HCT116 (cell line): ENCODE data around the gene LRRC52. TPM values are rescaled to one million over a fixed set of nuclear protein-coding genes. Genes with fewer than 3 reads are reported as not detected.
A peak's percentile ranks its signal among the peaks of the same experiment; 100 is the strongest.

ENCODE experiments used
- ATAC-seq: fragments of 200-7000 bp; cut with Tn5 transposase; 2 replicates; pipeline ENCODE4 v1.9.1; 2020; ENCODE audit warnings: mild to moderate bottlenecking, moderate library complexity
- BruUV-seq: library from RNA; stranded (reverse); fragments of 400-500 nt; replicated peaks from 2 replicates; lab custom pipeline; 2021; lab: Mats Ljungman, UMichigan
- CTCF ChIA-PET: fragments of 300-600 bp; sonication (Branson Sonifier 250); formaldehyde crosslinking; loops from one replicate; lab custom pipeline; 2021; ENCODE audit warnings: antibody characterized with exemption; lab: Charles Lee
- POLR2A ChIA-PET: fragments of 300-600, 350-600 bp; sonication (Branson Sonifier 250); formaldehyde crosslinking; loops from one replicate; lab custom pipeline; 2021; ENCODE audit warnings: antibody characterized with exemption; lab: Charles Lee
- RAD21 ChIA-PET, 2 experiments: fragments of 300-600 bp; sonication (Branson Sonifier 250); formaldehyde crosslinking; loops; one replicate each; lab custom pipeline; 2023; ENCODE audit warnings: low total read pairs in 2 of 2; ENCODE audit not compliant: uncharacterized antibody in 2 of 2, unreplicated experiment in 2 of 2, low non-redundant PET in 1 of 2; lab: Charles Lee
- DNase-seq: peaks from one replicate; pipeline ENCODE4 v3.0.0-alpha.2; 2010; ENCODE audit warnings: low read depth, low spot score
- H2AFZ ChIP-seq: fragments of 200-600 bp; shearing (Covaris generic), sonication (generic); 2 replicates; pipeline ENCODE4 v1.6.1; 2017; ENCODE audit warnings: low read depth, mixed run types, mixed read lengths, antibody characterized with exemption, low read length; ENCODE audit not compliant: poor library complexity, severe bottlenecking
- H3K27ac ChIP-seq: 2 replicates; pipeline ENCODE4 v1.5.1; 2012; ENCODE audit warnings: low read depth, low read length
- H3K27me3 ChIP-seq: fragments of 200-600 bp; sonication (generic); 2 replicates; pipeline ENCODE4 v1.6.1; 2016; ENCODE audit warnings: mixed run types, low read length, mixed read lengths; ENCODE audit not compliant: insufficient read depth
- H3K36me3 ChIP-seq, 2 experiments: fragments of 200-500 bp in 1 of 2; fragments of 200-600 bp in 1 of 2; sonication (Bioruptor generic) in 1 of 2; sonication (generic) in 1 of 2; 2 replicates each; pipeline versions ENCODE4 v1.5.1 to v1.6.1; 2014 to 2016; ENCODE audit warnings: low read length in 2 of 2, inconsistent platforms in 1 of 2, mixed read lengths in 1 of 2, mixed run types in 1 of 2; ENCODE audit not compliant: insufficient read depth in 2 of 2, control insufficient read depth in 1 of 2
- H3K4me1 ChIP-seq, 2 experiments: fragments of 200-600 bp in 1 of 2; sonication (generic) in 1 of 2; 2 replicates each; pipeline versions ENCODE4 v1.5.1 to v1.6.1; 2012 to 2017; ENCODE audit warnings: low read length in 2 of 2, inconsistent platforms in 1 of 2, mild to moderate bottlenecking in 1 of 2, mixed read lengths in 1 of 2, mixed run types in 1 of 2, moderate library complexity in 1 of 2; ENCODE audit not compliant: insufficient read depth in 2 of 2, control insufficient read depth in 1 of 2
- H3K4me2 ChIP-seq: fragments of 200-600 bp; sonication (generic); 2 replicates; pipeline ENCODE4 v1.6.1; 2017; ENCODE audit warnings: mixed run types, low read length, mixed read lengths
- H3K4me3 ChIP-seq, 2 experiments: fragments of 200-600 bp in 1 of 2; sonication (generic) in 1 of 2; replicated peaks in 1 of 2; 2 replicates each; pipeline ENCODE4 v1.5.1; 2011 to 2016; ENCODE audit warnings: low read length in 2 of 2, control low read depth in 1 of 2, low read depth in 1 of 2, mild to moderate bottlenecking in 1 of 2, mixed read lengths in 1 of 2, mixed run types in 1 of 2
- H3K79me2 ChIP-seq: fragments of 200-600 bp; sonication (generic); 2 replicates; pipeline ENCODE4 v1.6.1; 2017; ENCODE audit warnings: mild to moderate bottlenecking, mixed run types, low read length, moderate library complexity, mixed read lengths; ENCODE audit not compliant: insufficient read depth
- H3K9ac ChIP-seq: fragments of 200-600 bp; sonication (generic); 2 replicates; pipeline ENCODE4 v1.6.1; 2016; ENCODE audit warnings: low read length, mixed read lengths
- H3K9me2 ChIP-seq: fragments of 200-600 bp; sonication (generic), shearing (Covaris generic); 2 replicates; pipeline ENCODE4 v1.6.1; 2017; ENCODE audit warnings: mixed run types, mild to moderate bottlenecking, moderate library complexity; ENCODE audit not compliant: insufficient read depth
- H3K9me3 ChIP-seq, 2 experiments: fragments of 200-500 bp in 1 of 2; fragments of 200-600 bp in 1 of 2; sonication (Bioruptor generic) in 1 of 2; sonication (generic) in 1 of 2; 2 replicates each; pipeline ENCODE4 v1.6.1; 2014 to 2017; ENCODE audit warnings: low read length in 2 of 2, mixed read lengths in 2 of 2, inconsistent platforms in 1 of 2, low read depth in 1 of 2, mild to moderate bottlenecking in 1 of 2, mixed run types in 1 of 2, moderate library complexity in 1 of 2; ENCODE audit not compliant: control insufficient read depth in 1 of 2, insufficient read depth in 1 of 2
- H4K20me1 ChIP-seq: fragments of 200-600 bp; sonication (generic), shearing (Covaris generic); 2 replicates; pipeline ENCODE4 v1.6.1; 2017; ENCODE audit warnings: mixed run types, mild to moderate bottlenecking, moderate library complexity; ENCODE audit not compliant: insufficient read depth
- CBX3 ChIP-seq: IDR thresholded peaks from 2 replicates; pipeline ENCODE4 v1.6.1; 2012; ENCODE audit warnings: low read depth
- CEBPB ChIP-seq: IDR thresholded peaks from 2 replicates; pipeline ENCODE4 v1.6.1; 2012; ENCODE audit warnings: low read depth
- CTCF ChIP-seq, 3 experiments: fragments of 200-600 bp in 1 of 3; sonication (generic) in 1 of 3; IDR thresholded peaks in 2 of 3; conservative IDR thresholded peaks in 1 of 3; 2 replicates each; pipeline ENCODE4 v1.5.1; 2012 to 2017; ENCODE audit warnings: low read depth in 2 of 3, low read length in 2 of 3, antibody characterized with exemption in 1 of 3, borderline replicate concordance in 1 of 3, control low read depth in 1 of 3, mild to moderate bottlenecking in 1 of 3, mixed read lengths in 1 of 3, mixed run types in 1 of 3, moderate library complexity in 1 of 3; ENCODE audit not compliant: insufficient read depth in 1 of 3
- ELF1 ChIP-seq: IDR thresholded peaks from 2 replicates; pipeline ENCODE4 v1.6.1; 2012; ENCODE audit warnings: low read depth, borderline replicate concordance
- EZH2 ChIP-seq: fragments of 200-600 bp; sonication (generic); IDR thresholded peaks from 2 replicates; pipeline ENCODE4 v1.6.1; 2017; ENCODE audit warnings: antibody characterized with exemption, mixed run types
- EZH2phosphoT487 ChIP-seq: fragments of 200-600 bp; IDR thresholded peaks from 2 replicates; pipeline ENCODE4 v1.6.1; 2018; ENCODE audit warnings: antibody characterized with exemption, borderline replicate concordance
- FOSL1 ChIP-seq: IDR thresholded peaks from 2 replicates; pipeline ENCODE4 v1.6.1; 2012; ENCODE audit warnings: low read depth
- JUND ChIP-seq: IDR thresholded peaks from 2 replicates; pipeline ENCODE4 v1.6.1; 2012
- MAX ChIP-seq: IDR thresholded peaks from 2 replicates; pipeline ENCODE4 v1.6.1; 2012
- POLR2A ChIP-seq: IDR thresholded peaks from 2 replicates; pipeline ENCODE4 v1.7.0; 2011; ENCODE audit warnings: borderline replicate concordance; ENCODE audit not compliant: insufficient read depth, insufficient read length; ENCODE audit errors: extremely low read depth
- POLR2AphosphoS5 ChIP-seq: IDR thresholded peaks from 2 replicates; pipeline ENCODE4 v1.6.1; 2011; ENCODE audit warnings: mild to moderate bottlenecking, low read depth, low read length, moderate library complexity
- REST ChIP-seq: IDR thresholded peaks from 2 replicates; pipeline ENCODE4 v1.6.1; 2012; ENCODE audit warnings: low read depth
- SIN3A ChIP-seq: IDR thresholded peaks from 2 replicates; pipeline ENCODE4 v1.6.1; 2012; ENCODE audit warnings: low read depth
- SP1 ChIP-seq: IDR thresholded peaks from 2 replicates; pipeline ENCODE4 v1.6.1; 2012; ENCODE audit warnings: low read depth
- SRF ChIP-seq: IDR thresholded peaks from 2 replicates; pipeline ENCODE4 v1.6.1; 2012; ENCODE audit warnings: low read depth
- YY1 ChIP-seq: IDR thresholded peaks from 2 replicates; pipeline ENCODE4 v1.6.1; 2011; ENCODE audit warnings: low read length, low read depth, moderate library complexity, mild to moderate bottlenecking; ENCODE audit not compliant: insufficient replicate concordance; ENCODE audit errors: extremely low read depth
- ZFX ChIP-seq: fragments of 450-650 bp; IDR thresholded peaks from 2 replicates; pipeline ENCODE4 v1.6.1; 2017
- ZNF274 ChIP-seq: fragments of 200-500 bp; sonication (Bioruptor generic); IDR thresholded peaks from 2 replicates; pipeline ENCODE4 v1.6.1; 2014; ENCODE audit warnings: mild to moderate bottlenecking, low read depth, low read length, inconsistent platforms
- intact Hi-C: fragments of 100-400 bp; cut with micrococcal nuclease; formaldehyde crosslinking; loops from 2 replicates; pipeline ENCODE4 v1.10.0; 2022
- total RNA-seq: library from RNA; stranded (reverse); gene quantifications from one replicate; pipeline ENCODE4 v1.2.1, GENCODE V29; 2021; ENCODE audit not compliant: unreplicated experiment
- TF ChIP-seq, protein P1 (sequence below): IDR thresholded peaks from 2 replicates; pipeline ENCODE4 v1.6.1; 2011; ENCODE audit warnings: mild to moderate bottlenecking, low read length, moderate library complexity; ENCODE audit not compliant: insufficient replicate concordance; ENCODE audit errors: extremely low read depth
- TF ChIP-seq, protein P2 (sequence below): IDR thresholded peaks from 2 replicates; pipeline ENCODE4 v1.6.1; 2012

Gene LRRC52
- total RNA-seq, 1 experiment from 2014 or later, result not detected

GRCh38 chr1:165539306-165539705 is 4.5 kb upstream of the LRRC52 start:
- POLR2A ChIA-PET, result no interaction called here
- Histone ChIP-seq H2AFZ (no peak overlapping the region), H3K79me2 (no peaks in the 10 kb centered on the region), H3K9ac (no peak overlapping the region), H3K4me3 (no peak overlapping the region), H3K9me2 (no peaks in the 10 kb centered on the region), H3K4me1 (peaks cover 0 to 8% of the 10 kb centered on the region in 2 experiments; a peak in 1 of 4 replicates), H4K20me1 (no peaks in the 10 kb centered on the region)
- CTCF ChIA-PET, result no interaction called here
- RAD21 ChIA-PET, result no interaction called here
- BruUV-seq, result no TSS peak
- TF ChIP-seq POLR2A (no peak), SRF (no peak), REST (no peak), CTCF (IDR thresholded peaks at IDR 0.05 in 2 of 3, conservative IDR thresholded peaks at IDR 0.05 in 1 of 3; ENCODE audit: borderline replicate concordance in 1 of 3, insufficient read depth in 1 of 3, low read depth in 2 of 3, low read length in 2 of 3) (no peak), MAX (no peak), JUND (no peak), SP1 (no peak), ZNF274 (no peak), EZH2phosphoT487 (no peak), CEBPB (no peak), ELF1 (no peak), POLR2AphosphoS5 (no peak), ZFX (no peak), SIN3A (no peak), CBX3 (no peak), EZH2 (no peak), FOSL1 (no peak), YY1 (no peak)
- TF ChIP-seq, protein P1, sequence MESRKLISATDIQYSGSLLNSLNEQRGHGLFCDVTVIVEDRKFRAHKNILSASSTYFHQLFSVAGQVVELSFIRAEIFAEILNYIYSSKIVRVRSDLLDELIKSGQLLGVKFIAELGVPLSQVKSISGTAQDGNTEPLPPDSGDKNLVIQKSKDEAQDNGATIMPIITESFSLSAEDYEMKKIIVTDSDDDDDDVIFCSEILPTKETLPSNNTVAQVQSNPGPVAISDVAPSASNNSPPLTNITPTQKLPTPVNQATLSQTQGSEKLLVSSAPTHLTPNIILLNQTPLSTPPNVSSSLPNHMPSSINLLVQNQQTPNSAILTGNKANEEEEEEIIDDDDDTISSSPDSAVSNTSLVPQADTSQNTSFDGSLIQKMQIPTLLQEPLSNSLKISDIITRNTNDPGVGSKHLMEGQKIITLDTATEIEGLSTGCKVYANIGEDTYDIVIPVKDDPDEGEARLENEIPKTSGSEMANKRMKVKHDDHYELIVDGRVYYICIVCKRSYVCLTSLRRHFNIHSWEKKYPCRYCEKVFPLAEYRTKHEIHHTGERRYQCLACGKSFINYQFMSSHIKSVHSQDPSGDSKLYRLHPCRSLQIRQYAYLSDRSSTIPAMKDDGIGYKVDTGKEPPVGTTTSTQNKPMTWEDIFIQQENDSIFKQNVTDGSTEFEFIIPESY, result no peak
- TF ChIP-seq, protein P2, sequence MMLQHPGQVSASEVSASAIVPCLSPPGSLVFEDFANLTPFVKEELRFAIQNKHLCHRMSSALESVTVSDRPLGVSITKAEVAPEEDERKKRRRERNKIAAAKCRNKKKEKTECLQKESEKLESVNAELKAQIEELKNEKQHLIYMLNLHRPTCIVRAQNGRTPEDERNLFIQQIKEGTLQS, result no peak
- TF ChIP-seq, all 23 proteins: peak for 0
- Histone ChIP-seq H3K27me3 (peaks cover 18% of the 10 kb centered on the region; the same call in 1 of the 2 replicates), H3K4me2 (peak overlapping the region; percentile 23), H3K36me3 (no peaks in the 10 kb centered on the region), H3K9me3 (no peaks in the 10 kb centered on the region), H3K27ac (no peak overlapping the region)
- intact Hi-C loops, result no loop called here
- peak; percentile 40; the same call in 1 of the 2 replicates for ATAC-seq
- peak; percentile 19 for DNase-seq
